ENCODE measurements around the gene COPS7B. TPM values are rescaled to one million over a fixed set of nuclear protein-coding genes. Genes with fewer than 3 reads are reported as not detected.

COPS7B gene
- total RNA-seq, 1 experiment from 2014 or later: 35.9 TPM

DNA sequence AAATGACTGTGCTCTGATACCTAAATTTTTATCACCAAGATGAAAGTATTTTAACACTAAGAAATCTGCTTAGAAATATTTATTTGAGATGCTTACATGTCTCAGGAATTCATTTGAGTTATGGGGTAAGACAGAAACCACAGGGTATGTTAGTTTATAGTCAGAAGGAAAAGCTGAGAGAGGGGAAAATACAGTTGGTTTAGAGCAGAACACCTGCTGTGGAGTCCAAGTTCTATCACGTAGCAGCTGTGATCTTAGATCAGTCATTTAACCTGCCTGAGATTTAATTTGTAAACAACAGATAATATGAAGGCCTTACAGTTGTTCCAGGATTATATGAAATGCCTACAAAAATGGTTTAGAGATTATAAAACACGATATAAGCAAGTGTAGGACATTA is 34.2 kb upstream of the COPS7B start:
- H3K27me3 ChIP-seq (replicated peaks; ENCODE audit: control insufficient read depth, insufficient read depth, low read length): no peaks in the 10 kb centered on the region

GRCh38 chr2:231761735-231762134 is 24.5 kb upstream of the COPS7B start:
- Histone ChIP-seq H3K27me3 (replicated peaks; ENCODE audit: control insufficient read depth, insufficient read depth, low read length) (no peaks in the 10 kb centered on the region), H3K9me3 (no peaks in the 10 kb centered on the region), H3K4me1 (no peaks in the 10 kb centered on the region), H3K4me3 (ENCODE audit: low read depth, low read length) (no peak overlapping the region), H3K36me3 (ENCODE audit: control insufficient read depth, insufficient read depth, low read length) (no peaks in the 10 kb centered on the region)
- Mint-ChIP-seq H3K4me3 (ENCODE audit: unreplicated experiment) (no peak overlapping the region), H3K4me1 (ENCODE audit: low read depth, unreplicated experiment) (no peaks in the 10 kb centered on the region), H3K27me3 (ENCODE audit: insufficient read depth, unreplicated experiment) (no peaks in the 10 kb centered on the region), H3K9me3 (ENCODE audit: unreplicated experiment) (no peaks in the 10 kb centered on the region), H3K27ac (ENCODE audit: unreplicated experiment) (no peak overlapping the region), H3K36me3 (ENCODE audit: insufficient read depth, unreplicated experiment) (no peaks in the 10 kb centered on the region)
- intact Hi-C loops (cut with micrococcal nuclease; ENCODE audit: unreplicated experiment): no loop called here
- CTCF ChIA-PET: interaction anchor here (0.9 kb wide), 1 partner anchor 18 kb away, joined by 4 read pairs; no protein-coding TSS in a partner anchor
- no peak for DNase-seq
- no TSS peak for BruUV-seq (replicated peaks)
- TF ChIP-seq, protein P1, sequence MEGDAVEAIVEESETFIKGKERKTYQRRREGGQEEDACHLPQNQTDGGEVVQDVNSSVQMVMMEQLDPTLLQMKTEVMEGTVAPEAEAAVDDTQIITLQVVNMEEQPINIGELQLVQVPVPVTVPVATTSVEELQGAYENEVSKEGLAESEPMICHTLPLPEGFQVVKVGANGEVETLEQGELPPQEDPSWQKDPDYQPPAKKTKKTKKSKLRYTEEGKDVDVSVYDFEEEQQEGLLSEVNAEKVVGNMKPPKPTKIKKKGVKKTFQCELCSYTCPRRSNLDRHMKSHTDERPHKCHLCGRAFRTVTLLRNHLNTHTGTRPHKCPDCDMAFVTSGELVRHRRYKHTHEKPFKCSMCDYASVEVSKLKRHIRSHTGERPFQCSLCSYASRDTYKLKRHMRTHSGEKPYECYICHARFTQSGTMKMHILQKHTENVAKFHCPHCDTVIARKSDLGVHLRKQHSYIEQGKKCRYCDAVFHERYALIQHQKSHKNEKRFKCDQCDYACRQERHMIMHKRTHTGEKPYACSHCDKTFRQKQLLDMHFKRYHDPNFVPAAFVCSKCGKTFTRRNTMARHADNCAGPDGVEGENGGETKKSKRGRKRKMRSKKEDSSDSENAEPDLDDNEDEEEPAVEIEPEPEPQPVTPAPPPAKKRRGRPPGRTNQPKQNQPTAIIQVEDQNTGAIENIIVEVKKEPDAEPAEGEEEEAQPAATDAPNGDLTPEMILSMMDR (IDR thresholded peaks at IDR 0.05; ENCODE audit: insufficient read depth in 1 of 2, low read depth in 1 of 2, low read length in 1 of 2, severe bottlenecking in 1 of 2, unreplicated experiment in 1 of 2): no peak
- POLR2A ChIA-PET: no interaction called here

More for the DNA sequence above, 34.2 kb upstream of the COPS7B start:
- ChIA-PET POLR2A (no interaction called here), CTCF (no interaction called here)
- Mint-ChIP-seq H3K27ac (ENCODE audit: unreplicated experiment) (no peak overlapping the region), H3K4me1 (ENCODE audit: low read depth, unreplicated experiment) (no peaks in the 10 kb centered on the region), H3K27me3 (ENCODE audit: insufficient read depth, unreplicated experiment) (no peaks in the 10 kb centered on the region), H3K9me3 (ENCODE audit: unreplicated experiment) (no peaks in the 10 kb centered on the region), H3K4me3 (ENCODE audit: unreplicated experiment) (no peak overlapping the region), H3K36me3 (ENCODE audit: insufficient read depth, unreplicated experiment) (no peaks in the 10 kb centered on the region)
- no peaks in the 10 kb centered on the region for H3K36me3 ChIP-seq (ENCODE audit: control insufficient read depth, insufficient read depth, low read length)
- no peaks in the 10 kb centered on the region for H3K4me1 ChIP-seq
- H3K9me3 ChIP-seq: no peaks in the 10 kb centered on the region
- no TSS peak for BruUV-seq (replicated peaks)
- TF ChIP-seq, protein P1 (IDR thresholded peaks at IDR 0.05; ENCODE audit: insufficient read depth in 1 of 2, low read depth in 1 of 2, low read length in 1 of 2, severe bottlenecking in 1 of 2, unreplicated experiment in 1 of 2): no peak
- no peak for DNase-seq
- no peak overlapping the region for H3K4me3 ChIP-seq (ENCODE audit: low read depth, low read length)
- intact Hi-C loops (cut with micrococcal nuclease; ENCODE audit: unreplicated experiment): no loop called here

GRCh38 chr2:231764124-231764523 is 22.1 kb upstream of the COPS7B start:
- POLR2A ChIA-PET: no interaction called here
- no peak for DNase-seq
- Histone ChIP-seq H3K36me3 (ENCODE audit: control insufficient read depth, insufficient read depth, low read length) (no peaks in the 10 kb centered on the region), H3K9me3 (no peaks in the 10 kb centered on the region), H3K4me3 (ENCODE audit: low read depth, low read length) (no peak overlapping the region), H3K4me1 (no peaks in the 10 kb centered on the region), H3K27me3 (replicated peaks; ENCODE audit: control insufficient read depth, insufficient read depth, low read length) (no peaks in the 10 kb centered on the region)
- Mint-ChIP-seq H3K4me1 (ENCODE audit: low read depth, unreplicated experiment) (no peaks in the 10 kb centered on the region), H3K27ac (ENCODE audit: unreplicated experiment) (no peak overlapping the region), H3K36me3 (ENCODE audit: insufficient read depth, unreplicated experiment) (no peaks in the 10 kb centered on the region), H3K9me3 (ENCODE audit: unreplicated experiment) (no peaks in the 10 kb centered on the region), H3K4me3 (ENCODE audit: unreplicated experiment) (no peak overlapping the region), H3K27me3 (ENCODE audit: insufficient read depth, unreplicated experiment) (no peaks in the 10 kb centered on the region)
- intact Hi-C loops (cut with micrococcal nuclease; ENCODE audit: unreplicated experiment): no loop called here
- CTCF ChIA-PET: no interaction called here
- BruUV-seq (replicated peaks): no TSS peak
- TF ChIP-seq, protein P1 (IDR thresholded peaks at IDR 0.05; ENCODE audit: insufficient read depth in 1 of 2, low read depth in 1 of 2, low read length in 1 of 2, severe bottlenecking in 1 of 2, unreplicated experiment in 1 of 2): no peak
